ENCODE results near the gene HMX3. TPM values are rescaled to one million over a fixed set of nuclear protein-coding genes. Genes with fewer than 3 reads are reported as not detected.

HMX3 gene
- total and polyA plus RNA-seq, 2 donors (not counting 3 experiments of a cell fraction or from before 2014, with no cell fraction given): not detected

GRCh38 chr10:123150271-123150985 is 14.7 kb downstream of the HMX3 start:
- Histone ChIP-seq H3K9me1 (replicated peaks; ENCODE audit: control insufficient read depth, extremely low read depth, insufficient read depth, low read length) (no peaks in the 10 kb centered on the region), H2AFZ (ENCODE audit: low read depth, low read length) (no peak overlapping the region), H3K79me2 (ENCODE audit: control insufficient read depth, insufficient read depth, low read length) (peaks cover 12% of the 10 kb centered on the region), H3K4me2 (ENCODE audit: insufficient read depth, low read length) (peak overlapping the region; percentile 32), H3K4me1 (ENCODE audit: control insufficient read depth, extremely low read depth, insufficient read depth, low read length) (peaks cover 11% of the 10 kb centered on the region), H3K9ac (replicated peaks; ENCODE audit: extremely low read depth, insufficient read depth, low read length) (no peak overlapping the region), H3K27ac (ENCODE audit: insufficient read depth, low read depth, low read length) (no peak overlapping the region), H3K27me3 (ENCODE audit: control insufficient read depth in 2 of 2, insufficient read depth in 2 of 2, low read length in 2 of 2) (peaks cover 67 to 79% of the 10 kb centered on the region in 2 experiments), H3K9me3 (replicated peaks; ENCODE audit: control insufficient read depth, insufficient read depth, low read length) (no peaks in the 10 kb centered on the region), H4K20me1 (replicated peaks; ENCODE audit: control insufficient read depth, extremely low read depth, insufficient read depth, low read length) (no peaks in the 10 kb centered on the region), H3K4me3 (replicated peaks in 1 of 3; ENCODE audit: insufficient read depth in 1 of 3, low read depth in 1 of 3, low read length in 3 of 3) (no peak overlapping the region), H3K36me3 (ENCODE audit: control insufficient read depth in 2 of 2, extremely low read depth in 1 of 2, insufficient read depth in 2 of 2, low read length in 2 of 2) (no peaks in the 10 kb centered on the region)
- BruUV-seq (replicated peaks): no TSS peak
- ChIA-PET POLR2A (no interaction called here), CTCF (interaction anchor here (0.5 to 3.1 kb wide), 4 partner anchors 8 to 926 kb away, joined by 3 to 20 read pairs (median 8); no protein-coding TSS in a partner anchor)
- intact Hi-C loops (cut with micrococcal nuclease): loop anchor here (5.0 to 10.0 kb wide), 2 partner anchors 298 to 1006 kb away; no protein-coding TSS in a partner anchor
- FAIRE-seq (no peak), DNase-seq (ENCODE audit: low read depth, low spot score) (no peak)
- dilution Hi-C loops (cut with MboI; ENCODE audit: extremely low pct_ligation_motif_present, low sequenced_read_pairs): no loop called here
- no peak for TF ChIP-seq MAX (IDR thresholded peaks at IDR 0.05; ENCODE audit: insufficient read depth, insufficient read length)

GRCh38 chr10:123150986-123151736 is 15.4 kb downstream of the HMX3 start:
- DNase-seq (ENCODE audit: low read depth, low spot score): peak; percentile 29
- CTCF ChIA-PET: interaction anchor here (0.5 to 3.1 kb wide), 3 partner anchors 9 to 17 kb away, joined by 3 to 20 read pairs (median 12); no protein-coding TSS in a partner anchor

More at GRCh38 chr10:123150986-123151736, 15.4 kb downstream of the HMX3 start:
- Histone ChIP-seq H3K9me1 (replicated peaks; ENCODE audit: control insufficient read depth, extremely low read depth, insufficient read depth, low read length) (no peaks in the 10 kb centered on the region), H3K4me3 (replicated peaks in 1 of 3; ENCODE audit: insufficient read depth in 1 of 3, low read depth in 1 of 3, low read length in 3 of 3) (no peak overlapping the region), H2AFZ (ENCODE audit: low read depth, low read length) (no peak overlapping the region), H3K27me3 (ENCODE audit: control insufficient read depth in 2 of 2, insufficient read depth in 2 of 2, low read length in 2 of 2) (peaks cover 60 to 71% of the 10 kb centered on the region in 2 experiments), H3K4me1 (ENCODE audit: control insufficient read depth, extremely low read depth, insufficient read depth, low read length) (peaks cover 18% of the 10 kb centered on the region), H3K9ac (replicated peaks; ENCODE audit: extremely low read depth, insufficient read depth, low read length) (no peak overlapping the region), H3K27ac (ENCODE audit: insufficient read depth, low read depth, low read length) (no peak overlapping the region), H3K79me2 (ENCODE audit: control insufficient read depth, insufficient read depth, low read length) (peaks cover 19% of the 10 kb centered on the region), H3K36me3 (ENCODE audit: control insufficient read depth in 2 of 2, extremely low read depth in 1 of 2, insufficient read depth in 2 of 2, low read length in 2 of 2) (no peaks in the 10 kb centered on the region), H3K4me2 (ENCODE audit: insufficient read depth, low read length) (no peak overlapping the region), H3K9me3 (replicated peaks; ENCODE audit: control insufficient read depth, insufficient read depth, low read length) (no peaks in the 10 kb centered on the region), H4K20me1 (replicated peaks; ENCODE audit: control insufficient read depth, extremely low read depth, insufficient read depth, low read length) (no peaks in the 10 kb centered on the region)
- intact Hi-C loops (cut with micrococcal nuclease): loop anchor here (5.0 to 10.0 kb wide), 2 partner anchors 299 to 1006 kb away; no protein-coding TSS in a partner anchor
- POLR2A ChIA-PET: no interaction called here
- no peak for FAIRE-seq
- dilution Hi-C loops (cut with MboI; ENCODE audit: extremely low pct_ligation_motif_present, low sequenced_read_pairs): no loop called here
- BruUV-seq (replicated peaks): no TSS peak
- TF ChIP-seq POLR2AphosphoS5 (IDR thresholded peaks at IDR 0.05; ENCODE audit: insufficient read depth, low read depth, low read length) (no peak), EZH2 (IDR thresholded peaks at IDR 0.05; ENCODE audit: borderline replicate concordance, low read depth, low read length, severe bottlenecking) (peak; percentile 96)
